ENCODE results near the gene SLC25A27.

SLC25A27 gene

GRCh38 chr6:46632053-46632452 is 20.7 kb upstream of the SLC25A27 start:
- H3K79me1 ChIP-seq (ENCODE audit: low read length), result no peaks in the 10 kb centered on the region
- H3K4me1 ChIP-seq (ENCODE audit: control insufficient read depth, low read depth, low read length), result no peaks in the 10 kb centered on the region
- no peak overlapping the region for H3K4ac ChIP-seq (ENCODE audit: low read depth, low read length)
- H2BK5ac ChIP-seq (ENCODE audit: low read length), result no peak overlapping the region
- no peaks in the 10 kb centered on the region for H3K79me2 ChIP-seq (ENCODE audit: control insufficient read depth, insufficient read depth, low read length)
- H2AK5ac ChIP-seq (ENCODE audit: low read length), result no peak overlapping the region
- no peak overlapping the region for H3K4me2 ChIP-seq (ENCODE audit: low read length)
- WGBS (ENCODE audit: extremely low coverage, insufficient coverage, low lambda C conversion rate), result no CpG with 5 or more reads among the region's 1 CpG
- H3K23ac ChIP-seq (ENCODE audit: low read length), result no peak overlapping the region
- H4K5ac ChIP-seq (ENCODE audit: low read length), result no peak overlapping the region
- no peak overlapping the region for H2BK120ac ChIP-seq (ENCODE audit: low read depth, low read length)
- no peak overlapping the region for H3K56ac ChIP-seq (ENCODE audit: low read length)
- H3K9ac ChIP-seq (ENCODE audit: low read length), result no peak overlapping the region
- H2BK15ac ChIP-seq (replicated peaks; ENCODE audit: low read depth), result no peak overlapping the region
- no peaks in the 10 kb centered on the region for H3K27me3 ChIP-seq (ENCODE audit: insufficient read depth, low read length, poor library complexity)
- H3K36me3 ChIP-seq (ENCODE audit: control insufficient read depth, insufficient read depth, low read length), result no peaks in the 10 kb centered on the region
- H4K8ac ChIP-seq (ENCODE audit: low read depth, low read length), result no peak overlapping the region
- no peak overlapping the region for H3K4me3 ChIP-seq (ENCODE audit: low read length)
- no peak overlapping the region for H3K18ac ChIP-seq (ENCODE audit: low read length)
- H3K27ac ChIP-seq (ENCODE audit: low read depth, low read length), result no peak overlapping the region
- no peak for DNase-seq

DNA sequence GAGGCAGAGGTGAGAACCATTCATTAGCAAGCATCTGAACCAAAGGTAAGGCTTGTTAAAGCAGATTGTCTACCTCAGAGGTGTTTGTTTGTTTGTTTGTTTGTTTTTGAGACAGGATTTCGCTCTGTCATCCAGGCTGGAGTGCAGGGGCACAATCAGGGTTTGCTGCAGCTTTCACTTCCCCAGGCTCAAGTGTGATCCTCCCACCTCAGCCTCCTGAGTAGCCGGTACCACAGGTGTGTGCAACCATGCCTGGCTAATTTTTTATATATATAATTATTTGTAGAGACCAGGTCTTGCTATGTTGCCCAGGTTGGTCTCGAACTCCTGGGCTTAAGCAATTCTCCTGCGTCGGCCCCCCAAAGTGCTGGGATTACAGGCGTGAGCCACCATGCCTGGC is 17.3 kb upstream of the SLC25A27 start:
- Histone ChIP-seq H3K9ac (ENCODE audit: low read length) (no peak overlapping the region), H3K18ac (ENCODE audit: low read length) (no peak overlapping the region), H2BK15ac (replicated peaks; ENCODE audit: low read depth) (no peak overlapping the region), H3K4me2 (ENCODE audit: low read length) (no peak overlapping the region), H4K8ac (ENCODE audit: low read depth, low read length) (no peak overlapping the region), H3K56ac (ENCODE audit: low read length) (no peak overlapping the region), H3K23ac (ENCODE audit: low read length) (no peak overlapping the region), H3K79me1 (ENCODE audit: low read length) (no peaks in the 10 kb centered on the region), H2BK5ac (ENCODE audit: low read length) (no peak overlapping the region), H3K4me1 (ENCODE audit: control insufficient read depth, low read depth, low read length) (no peaks in the 10 kb centered on the region), H3K79me2 (ENCODE audit: control insufficient read depth, insufficient read depth, low read length) (no peaks in the 10 kb centered on the region), H3K36me3 (ENCODE audit: control insufficient read depth, insufficient read depth, low read length) (no peaks in the 10 kb centered on the region), H2BK120ac (ENCODE audit: low read depth, low read length) (no peak overlapping the region), H4K5ac (ENCODE audit: low read length) (no peak overlapping the region), H3K4me3 (ENCODE audit: low read length) (no peak overlapping the region), H3K27ac (ENCODE audit: low read depth, low read length) (no peak overlapping the region), H3K27me3 (ENCODE audit: insufficient read depth, low read length, poor library complexity) (no peaks in the 10 kb centered on the region), H2AK5ac (ENCODE audit: low read length) (no peak overlapping the region), H3K4ac (ENCODE audit: low read depth, low read length) (no peak overlapping the region)
- no peak for DNase-seq
- no CpG with 5 or more reads among the region's 6 CpGs for WGBS (ENCODE audit: extremely low coverage, insufficient coverage, low lambda C conversion rate)

- H3K79me1 ChIP-seq (ENCODE audit: low read length), result no peaks in the 10 kb centered on the region
- H2BK120ac ChIP-seq (ENCODE audit: low read depth, low read length), result no peak overlapping the region
- no peak overlapping the region for H3K56ac ChIP-seq (ENCODE audit: low read length)
- H3K4me3 ChIP-seq (ENCODE audit: low read length), result no peak overlapping the region
- no peak overlapping the region for H3K18ac ChIP-seq (ENCODE audit: low read length)
- no peaks in the 10 kb centered on the region for H3K27me3 ChIP-seq (ENCODE audit: insufficient read depth, low read length, poor library complexity)
- no peak overlapping the region for H4K8ac ChIP-seq (ENCODE audit: low read depth, low read length)
- no peaks in the 10 kb centered on the region for H3K4me1 ChIP-seq (ENCODE audit: control insufficient read depth, low read depth, low read length)
- DNase-seq, result no peak
- H3K4me2 ChIP-seq (ENCODE audit: low read length), result no peak overlapping the region
- H2BK15ac ChIP-seq (replicated peaks; ENCODE audit: low read depth), result no peak overlapping the region
- no peak overlapping the region for H3K23ac ChIP-seq (ENCODE audit: low read length)
- H2AK5ac ChIP-seq (ENCODE audit: low read length), result no peak overlapping the region
- no peaks in the 10 kb centered on the region for H3K79me2 ChIP-seq (ENCODE audit: control insufficient read depth, insufficient read depth, low read length)
- no peak overlapping the region for H3K27ac ChIP-seq (ENCODE audit: low read depth, low read length)
- no peak overlapping the region for H3K9ac ChIP-seq (ENCODE audit: low read length)
- no CpG with 5 or more reads among the region's 5 CpGs for WGBS (ENCODE audit: extremely low coverage, insufficient coverage, low lambda C conversion rate)
- no peak overlapping the region for H2BK5ac ChIP-seq (ENCODE audit: low read length)
- H4K5ac ChIP-seq (ENCODE audit: low read length), result no peak overlapping the region
- H3K4ac ChIP-seq (ENCODE audit: low read depth, low read length), result no peak overlapping the region
- H3K36me3 ChIP-seq (ENCODE audit: control insufficient read depth, insufficient read depth, low read length), result no peaks in the 10 kb centered on the region
Measured at GRCh38 chr6:46637145-46637544, 15.6 kb upstream of the SLC25A27 start.

GRCh38 chr6:46637933-46638332 is 14.8 kb upstream of the SLC25A27 start:
- Histone ChIP-seq H2BK120ac (ENCODE audit: low read depth, low read length) (no peak overlapping the region), H3K79me1 (ENCODE audit: low read length) (no peaks in the 10 kb centered on the region), H4K5ac (ENCODE audit: low read length) (no peak overlapping the region), H3K9ac (ENCODE audit: low read length) (no peak overlapping the region), H3K4me2 (ENCODE audit: low read length) (no peak overlapping the region), H4K8ac (ENCODE audit: low read depth, low read length) (no peak overlapping the region), H2AK5ac (ENCODE audit: low read length) (no peak overlapping the region), H2BK5ac (ENCODE audit: low read length) (no peak overlapping the region), H3K79me2 (ENCODE audit: control insufficient read depth, insufficient read depth, low read length) (no peaks in the 10 kb centered on the region), H3K27me3 (ENCODE audit: insufficient read depth, low read length, poor library complexity) (no peaks in the 10 kb centered on the region), H3K4me1 (ENCODE audit: control insufficient read depth, low read depth, low read length) (no peaks in the 10 kb centered on the region), H3K18ac (ENCODE audit: low read length) (no peak overlapping the region), H3K4me3 (ENCODE audit: low read length) (no peak overlapping the region), H2BK15ac (replicated peaks; ENCODE audit: low read depth) (no peak overlapping the region), H3K27ac (ENCODE audit: low read depth, low read length) (no peak overlapping the region), H3K23ac (ENCODE audit: low read length) (no peak overlapping the region), H3K56ac (ENCODE audit: low read length) (no peak overlapping the region), H3K4ac (ENCODE audit: low read depth, low read length) (no peak overlapping the region), H3K36me3 (ENCODE audit: control insufficient read depth, insufficient read depth, low read length) (no peaks in the 10 kb centered on the region)
- no peak for DNase-seq
- no CpG with 5 or more reads among the region's 1 CpG for WGBS (ENCODE audit: extremely low coverage, insufficient coverage, low lambda C conversion rate)

GRCh38 chr6:46638650-46639049 is 14.1 kb upstream of the SLC25A27 start:
- WGBS (ENCODE audit: extremely low coverage, insufficient coverage, low lambda C conversion rate), result no CpG with 5 or more reads among the region's 2 CpGs
- Histone ChIP-seq H3K18ac (ENCODE audit: low read length) (no peak overlapping the region), H3K79me1 (ENCODE audit: low read length) (no peaks in the 10 kb centered on the region), H3K4ac (ENCODE audit: low read depth, low read length) (peak overlapping the region; percentile 16), H3K36me3 (ENCODE audit: control insufficient read depth, insufficient read depth, low read length) (no peaks in the 10 kb centered on the region), H3K4me1 (ENCODE audit: control insufficient read depth, low read depth, low read length) (no peaks in the 10 kb centered on the region), H3K79me2 (ENCODE audit: control insufficient read depth, insufficient read depth, low read length) (no peaks in the 10 kb centered on the region), H4K5ac (ENCODE audit: low read length) (no peak overlapping the region), H2BK15ac (replicated peaks; ENCODE audit: low read depth) (no peak overlapping the region), H3K27ac (ENCODE audit: low read depth, low read length) (no peak overlapping the region), H3K23ac (ENCODE audit: low read length) (no peak overlapping the region), H3K56ac (ENCODE audit: low read length) (no peak overlapping the region), H3K4me2 (ENCODE audit: low read length) (no peak overlapping the region), H4K8ac (ENCODE audit: low read depth, low read length) (no peak overlapping the region), H2BK120ac (ENCODE audit: low read depth, low read length) (no peak overlapping the region), H3K9ac (ENCODE audit: low read length) (no peak overlapping the region), H2AK5ac (ENCODE audit: low read length) (no peak overlapping the region), H3K4me3 (ENCODE audit: low read length) (no peak overlapping the region), H2BK5ac (ENCODE audit: low read length) (no peak overlapping the region), H3K27me3 (ENCODE audit: insufficient read depth, low read length, poor library complexity) (no peaks in the 10 kb centered on the region)
- peak; percentile 74 for DNase-seq

DNA sequence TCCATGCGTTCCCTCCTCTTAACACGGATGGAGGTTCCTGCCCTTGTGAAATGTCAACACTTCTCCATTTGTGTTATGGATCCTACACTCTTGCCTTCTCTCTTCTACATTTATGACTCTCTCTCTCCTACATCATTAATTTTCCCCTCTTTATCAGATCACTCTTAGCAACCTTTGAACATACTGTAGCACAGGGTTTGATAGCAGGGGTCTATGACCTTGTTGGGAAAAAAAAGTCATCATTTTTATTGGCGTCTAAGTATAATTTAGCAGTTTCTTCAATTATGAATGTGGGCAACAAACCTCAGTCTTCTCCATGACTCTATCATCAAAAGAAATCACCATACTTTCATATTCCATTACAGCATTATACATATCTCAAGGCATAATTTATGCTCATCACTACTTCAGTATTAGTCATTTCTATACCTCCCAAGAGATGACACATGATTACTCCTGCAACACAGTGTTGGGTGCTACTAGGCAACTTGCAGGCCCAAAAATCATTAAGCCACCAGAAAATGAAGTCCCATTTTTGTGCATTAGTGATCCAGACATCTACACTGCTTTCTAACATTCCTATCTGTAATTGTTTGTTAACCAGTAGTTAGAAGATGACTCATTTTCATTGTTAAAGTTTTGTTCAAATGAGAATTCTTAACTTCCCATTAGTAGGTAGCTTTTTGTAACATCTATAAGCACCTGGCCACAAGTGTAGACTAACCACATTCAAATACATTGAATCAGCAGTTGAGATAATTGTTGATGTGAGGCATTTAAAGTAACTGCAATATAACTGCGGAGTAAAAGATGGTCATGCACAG is 9.6 kb upstream of the SLC25A27 start:
- Histone ChIP-seq H4K8ac (ENCODE audit: low read depth, low read length) (no peak overlapping the region), H3K56ac (ENCODE audit: low read length) (no peak overlapping the region)

More for the DNA sequence above, 9.6 kb upstream of the SLC25A27 start:
- H3K4ac ChIP-seq (ENCODE audit: low read depth, low read length), result no peak overlapping the region
- no peak overlapping the region for H3K23ac ChIP-seq (ENCODE audit: low read length)
- no peak overlapping the region for H3K9ac ChIP-seq (ENCODE audit: low read length)
- H3K18ac ChIP-seq (ENCODE audit: low read length), result no peak overlapping the region
- whole genome bisulfite sequencing (ENCODE audit: extremely low coverage, insufficient coverage, low lambda C conversion rate), result no CpG with 5 or more reads among the region's 4 CpGs
- no peaks in the 10 kb centered on the region for H3K79me1 ChIP-seq (ENCODE audit: low read length)
- no peak overlapping the region for H4K5ac ChIP-seq (ENCODE audit: low read length)
- no peaks in the 10 kb centered on the region for H3K27me3 ChIP-seq (ENCODE audit: insufficient read depth, low read length, poor library complexity)
- no peak overlapping the region for H2AK5ac ChIP-seq (ENCODE audit: low read length)
- H3K36me3 ChIP-seq (ENCODE audit: control insufficient read depth, insufficient read depth, low read length), result no peaks in the 10 kb centered on the region
- H3K79me2 ChIP-seq (ENCODE audit: control insufficient read depth, insufficient read depth, low read length), result no peaks in the 10 kb centered on the region
- no peak for DNase-seq
- no peak overlapping the region for H3K4me3 ChIP-seq (ENCODE audit: low read length)
- no peak overlapping the region for H3K27ac ChIP-seq (ENCODE audit: low read depth, low read length)
- H3K4me2 ChIP-seq (ENCODE audit: low read length), result no peak overlapping the region
- H2BK120ac ChIP-seq (ENCODE audit: low read depth, low read length), result no peak overlapping the region
- no peak overlapping the region for H2BK15ac ChIP-seq (replicated peaks; ENCODE audit: low read depth)
- no peaks in the 10 kb centered on the region for H3K4me1 ChIP-seq (ENCODE audit: control insufficient read depth, low read depth, low read length)
- H2BK5ac ChIP-seq (ENCODE audit: low read length), result no peak overlapping the region
